DMS53 treated with DMSO at 0.1 percent for 48 hours (cell line): Measurements from ENCODE around the gene USP17L17.
"Not testable (repeated sequence)": the region's sequence is repeated elsewhere in the genome, so short reads cannot be mapped to it uniquely, and the experiment has no call there.

Experiments used
- DNase-seq: peaks from one replicate; lab custom pipeline; 2025; ENCODE audit not compliant: unreplicated experiment; lab: John Stamatoyannopoulos, UW

USP17L17 gene

GRCh38 chr4:9243579-9243978 is at the start of gene USP17L17:
Gene USP17L17 (plus strand): TSS chr4:9243879. CDS start chr4:9243879, 0 bp downstream.
- not testable (repeated sequence) for DNase-seq

- DNase-seq = not testable (repeated sequence)
These were observed 33.3 kb upstream of the USP17L17 start, which contains the start of gene USP17L10 for GRCh38 chr4:9210357-9210756. Gene USP17L10 (plus strand): TSS chr4:9210657. CDS start chr4:9210657, 0 bp downstream.

- DNase-seq = not testable (repeated sequence)
These were observed 29.0 kb upstream of the USP17L17 start for GRCh38 chr4:9214701-9215100.

GRCh38 chr4:9215105-9215504 is 28.6 kb upstream of the USP17L17 start, which contains the start of gene USP17L11:
Gene USP17L11 (plus strand): TSS chr4:9215405. CDS start chr4:9215405, 0 bp downstream.
- DNase-seq = not testable (repeated sequence)

GRCh38 chr4:9219852-9220251 is 23.8 kb upstream of the USP17L17 start, which contains the start of gene USP17L12:
Gene USP17L12 (plus strand): TSS chr4:9220152. CDS start chr4:9220152, 0 bp downstream.
- not testable (repeated sequence) for DNase-seq

GRCh38 chr4:9224596-9224995 is 19.1 kb upstream of the USP17L17 start, which contains the start of gene USP17L13:
Gene USP17L13 (plus strand): TSS chr4:9224896. CDS start chr4:9224896, 0 bp downstream.
- not testable (repeated sequence) for DNase-seq

- DNase-seq = not testable (repeated sequence)
These were observed 13.4 kb upstream of the USP17L17 start for GRCh38 chr4:9230249-9230648.

- DNase-seq = not testable (repeated sequence)
These were observed 9.6 kb upstream of the USP17L17 start, which contains the start of gene USP17L15 for GRCh38 chr4:9234085-9234484. Gene USP17L15 (plus strand): TSS chr4:9234385. CDS start chr4:9234385, 0 bp downstream.

- not testable (repeated sequence) for DNase-seq
These were observed 5.2 kb upstream of the USP17L17 start for GRCh38 chr4:9238461-9238860.

- not testable (repeated sequence) for DNase-seq
These were observed 4.4 kb downstream of the USP17L17 start, which contains the start of gene USP17L18 for GRCh38 chr4:9247953-9248680. Gene USP17L18 (plus strand): TSS chr4:9248630. CDS start chr4:9248630, 0 bp downstream.

- DNase-seq = not testable (repeated sequence)
These were observed 9.4 kb downstream of the USP17L17 start, which contains the start of gene USP17L19 for GRCh38 chr4:9253078-9253477. Gene USP17L19 (plus strand): TSS chr4:9253378. CDS start chr4:9253378, 0 bp downstream.

- DNase-seq = not testable (repeated sequence)
These were observed 14.1 kb downstream of the USP17L17 start, which contains the start of gene USP17L20 for GRCh38 chr4:9257824-9258223. Gene USP17L20 (plus strand): TSS chr4:9258124. CDS start chr4:9258124, 0 bp downstream.

GRCh38 chr4:9262572-9262971 is 18.9 kb downstream of the USP17L17 start, which contains the start of gene USP17L21:
Gene USP17L21 (plus strand): TSS chr4:9262872. CDS start chr4:9262872, 0 bp downstream.
- DNase-seq = not testable (repeated sequence)

- DNase-seq = not testable (repeated sequence)
These were observed 23.6 kb downstream of the USP17L17 start, which contains the start of gene USP17L22 for GRCh38 chr4:9267319-9267718. Gene USP17L22 (plus strand): TSS chr4:9267619. CDS start chr4:9267619, 0 bp downstream.

- DNase-seq = not testable (repeated sequence)
These were observed 28.0 kb downstream of the USP17L17 start for GRCh38 chr4:9271719-9272118.
